ENCODE measurements around the gene PSD4.

DNA sequence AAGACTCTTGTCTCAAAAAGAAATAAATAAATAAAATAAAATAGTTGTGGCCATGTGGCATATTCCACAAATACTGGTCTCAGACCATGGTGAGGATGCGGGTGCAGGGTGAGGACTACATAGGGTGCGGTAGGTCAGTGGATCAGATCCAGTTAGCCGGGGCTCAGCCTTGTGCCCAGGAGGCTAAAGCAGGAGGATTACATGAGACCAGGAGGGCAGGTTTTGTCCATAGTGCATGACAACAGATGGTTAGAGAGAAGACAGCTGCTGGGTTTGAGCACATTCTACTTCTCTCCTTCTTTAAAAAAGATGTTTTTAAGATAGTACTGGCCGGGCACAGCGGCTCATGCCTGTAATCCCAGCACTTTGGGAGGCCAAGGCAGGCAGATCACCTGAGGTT is 12.8 kb upstream of the PSD4 start:
- TF ChIP-seq EP300 (IDR thresholded peaks at IDR 0.05; ENCODE audit: borderline replicate concordance in 1 of 2, control insufficient read depth in 1 of 2, low read depth in 2 of 2, low read length in 2 of 2), result no peak
- TF ChIP-seq, protein P1, sequence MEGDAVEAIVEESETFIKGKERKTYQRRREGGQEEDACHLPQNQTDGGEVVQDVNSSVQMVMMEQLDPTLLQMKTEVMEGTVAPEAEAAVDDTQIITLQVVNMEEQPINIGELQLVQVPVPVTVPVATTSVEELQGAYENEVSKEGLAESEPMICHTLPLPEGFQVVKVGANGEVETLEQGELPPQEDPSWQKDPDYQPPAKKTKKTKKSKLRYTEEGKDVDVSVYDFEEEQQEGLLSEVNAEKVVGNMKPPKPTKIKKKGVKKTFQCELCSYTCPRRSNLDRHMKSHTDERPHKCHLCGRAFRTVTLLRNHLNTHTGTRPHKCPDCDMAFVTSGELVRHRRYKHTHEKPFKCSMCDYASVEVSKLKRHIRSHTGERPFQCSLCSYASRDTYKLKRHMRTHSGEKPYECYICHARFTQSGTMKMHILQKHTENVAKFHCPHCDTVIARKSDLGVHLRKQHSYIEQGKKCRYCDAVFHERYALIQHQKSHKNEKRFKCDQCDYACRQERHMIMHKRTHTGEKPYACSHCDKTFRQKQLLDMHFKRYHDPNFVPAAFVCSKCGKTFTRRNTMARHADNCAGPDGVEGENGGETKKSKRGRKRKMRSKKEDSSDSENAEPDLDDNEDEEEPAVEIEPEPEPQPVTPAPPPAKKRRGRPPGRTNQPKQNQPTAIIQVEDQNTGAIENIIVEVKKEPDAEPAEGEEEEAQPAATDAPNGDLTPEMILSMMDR (IDR thresholded peaks at IDR 0.05 in 2 of 3, conservative IDR thresholded peaks at IDR 0.05 in 1 of 3; ENCODE audit: control insufficient read depth in 2 of 3, extremely low read depth in 1 of 3, insufficient read depth in 1 of 3, low read depth in 3 of 3, low read length in 3 of 3), result no peak
- TF ChIP-seq, protein P2, sequence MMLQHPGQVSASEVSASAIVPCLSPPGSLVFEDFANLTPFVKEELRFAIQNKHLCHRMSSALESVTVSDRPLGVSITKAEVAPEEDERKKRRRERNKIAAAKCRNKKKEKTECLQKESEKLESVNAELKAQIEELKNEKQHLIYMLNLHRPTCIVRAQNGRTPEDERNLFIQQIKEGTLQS (IDR thresholded peaks at IDR 0.05; ENCODE audit: borderline replicate concordance, extremely low read depth, low read depth, low read length), result no peak
- no peak for TF ChIP-seq ZBED1 (IDR thresholded peaks at IDR 0.05; ENCODE audit: borderline replicate concordance)

Data from GM12878 (cell line).